Measurements from ENCODE around the gene LMX1B.

LMX1B gene

GRCh38 chr9:126605792-126606482 is 7.8 kb upstream of the LMX1B start:
- no peak for DNase-seq

- DNase-seq, result no peak
Observed at GRCh38 chr9:126606483-126606870, 7.3 kb upstream of the LMX1B start.

- no peak for DNase-seq
Observed at GRCh38 chr9:126607086-126607485, 6.6 kb upstream of the LMX1B start.

GRCh38 chr9:126607731-126608130 is 6.0 kb upstream of the LMX1B start:
- DNase-seq, result no peak

GRCh38 chr9:126608551-126608950 is 5.2 kb upstream of the LMX1B start:
- no peak for DNase-seq

GRCh38 chr9:126609191-126609590 is 4.5 kb upstream of the LMX1B start:
- DNase-seq, result no peak

- DNase-seq, result no peak
Observed at GRCh38 chr9:126609711-126610388, 3.9 kb upstream of the LMX1B start.

GRCh38 chr9:126611193-126611591 is 2.5 kb upstream of the LMX1B start:
- no peak for DNase-seq

- peak; percentile 69 to 71 for DNase-seq
Observed at GRCh38 chr9:126611592-126612325, 2.0 kb upstream of the LMX1B start.

- DNase-seq, result no peak
Observed at GRCh38 chr9:126612326-126612812, 1.4 kb upstream of the LMX1B start.

GRCh38 chr9:126612813-126613641 is 701 bp upstream of the LMX1B start:
- DNase-seq, result no peak

- peak in 1 of 2 donors; percentile 16 for DNase-seq
Observed at GRCh38 chr9:126614088-126614454, 343 bp downstream of the LMX1B start.

- DNase-seq, result no peak
Observed at GRCh38 chr9:126614455-126615244, 922 bp downstream of the LMX1B start.

- peak; percentile 9 to 10 for DNase-seq
Observed at GRCh38 chr9:126615245-126615790, 1.6 kb downstream of the LMX1B start.

GRCh38 chr9:126615791-126616447 is 2.2 kb downstream of the LMX1B start:
- no peak for DNase-seq

GRCh38 chr9:126616521-126616976 is 2.8 kb downstream of the LMX1B start:
- DNase-seq, result no peak

- DNase-seq, result no peak
Observed at GRCh38 chr9:126617003-126617822, 3.5 kb downstream of the LMX1B start.

- no peak for DNase-seq
Observed at GRCh38 chr9:126617823-126618165, 4.1 kb downstream of the LMX1B start.

- no peak for DNase-seq
Observed at GRCh38 chr9:126618190-126618584, 4.5 kb downstream of the LMX1B start.
